WTC11 (cell line): ENCODE data around the gene ANKRD49. TPM values are rescaled to one million over a fixed set of nuclear protein-coding genes. Genes with fewer than 3 reads are reported as not detected.

Experiments
- ATAC-seq: fragments of 200-7000 bp; cut with Tn5 transposase; 2 replicates; pipeline ENCODE4 v1.10.0; 2021; ENCODE audit warnings: mild to moderate bottlenecking, moderate library complexity
- CTCF ChIA-PET: fragments of 300-600 bp; sonication (Branson Sonifier 250); formaldehyde crosslinking; loops from one replicate; lab custom pipeline; 2021; ENCODE audit warnings: antibody characterized with exemption; lab: Charles Lee
- POLR2A ChIA-PET: fragments of 350-600 bp; sonication (Branson Sonifier 250); formaldehyde crosslinking; loops from one replicate; lab custom pipeline; 2021; ENCODE audit warnings: antibody characterized with exemption; lab: Charles Lee
- DNase-seq: peaks from one replicate; pipeline ENCODE4 v3.0.0; 2021; ENCODE audit warnings: low spot score
- H3K27ac Mint-ChIP-seq: 2 replicates; pipeline ENCODE4 v1.8.0; 2021; ENCODE audit warnings: mixed read lengths
- H3K27me3 Mint-ChIP-seq: 2 replicates; pipeline ENCODE4 v1.8.0; 2021; ENCODE audit warnings: low read depth, mild to moderate bottlenecking, moderate library complexity, mixed read lengths
- H3K36me3 Mint-ChIP-seq: 2 replicates; pipeline ENCODE4 v1.8.0; 2021; ENCODE audit warnings: mixed read lengths
- H3K4me1 Mint-ChIP-seq: 2 replicates; pipeline ENCODE4 v1.8.0; 2022; ENCODE audit warnings: mixed read lengths
- H3K4me3 Mint-ChIP-seq: 2 replicates; pipeline ENCODE4 v1.8.0; 2021; ENCODE audit warnings: mild to moderate bottlenecking, moderate library complexity, mixed read lengths
- H3K9me3 Mint-ChIP-seq: 2 replicates; pipeline ENCODE4 v1.8.0; 2021; ENCODE audit warnings: mixed read lengths
- GTF2I ChIP-seq: fragments of 250-450 bp; sonication (Bioruptor Pico); conservative IDR thresholded peaks from 2 replicates; pipeline ENCODE4 v1.4.0; 2021; ENCODE audit warnings: mild to moderate bottlenecking
- KAT7 ChIP-seq: sonication (generic); formaldehyde crosslinking; IDR thresholded peaks from 2 replicates; pipeline ENCODE4 v1.8.1; 2023; ENCODE audit warnings: missing genetic modification reagents, mild to moderate bottlenecking, borderline replicate concordance
- SMAD3 ChIP-seq: sonication (generic); formaldehyde crosslinking; IDR thresholded peaks from 2 replicates; pipeline ENCODE4 v1.8.0; 2022; ENCODE audit warnings: missing genetic modification reagents, mild to moderate bottlenecking, borderline replicate concordance
- TP53 ChIP-seq: sonication (generic); formaldehyde crosslinking; IDR thresholded peaks from 2 replicates; pipeline ENCODE4 v1.8.1; 2023; ENCODE audit warnings: mild to moderate bottlenecking, missing genetic modification reagents
- ZNF219 ChIP-seq: sonication (generic); formaldehyde crosslinking; IDR thresholded peaks from 2 replicates; pipeline ENCODE4 v1.8.0; 2023; ENCODE audit warnings: missing genetic modification reagents, mild to moderate bottlenecking, borderline replicate concordance
- ZNF232 ChIP-seq: sonication (generic); formaldehyde crosslinking; IDR thresholded peaks from 2 replicates; pipeline ENCODE4 v1.8.0; 2022; ENCODE audit warnings: mild to moderate bottlenecking, missing genetic modification reagents
- ZNF263 ChIP-seq: sonication (generic); formaldehyde crosslinking; IDR thresholded peaks from 2 replicates; pipeline ENCODE4 v1.8.1; 2022; ENCODE audit warnings: low read depth, mild to moderate bottlenecking, moderate library complexity, missing genetic modification reagents
- total RNA-seq: library from RNA; stranded (reverse); gene quantifications from 3 replicates; pipeline ENCODE4 v1.2.3, GENCODE V29; 2021
- TF ChIP-seq, protein P1 (sequence below): sonication (generic); formaldehyde crosslinking; IDR thresholded peaks from 2 replicates; pipeline ENCODE4 v1.8.1; 2023; ENCODE audit warnings: mild to moderate bottlenecking, missing genetic modification reagents
- TF ChIP-seq, protein P2 (sequence below): sonication (generic); formaldehyde crosslinking; IDR thresholded peaks from 2 replicates; pipeline ENCODE4 v1.8.0; 2022; ENCODE audit warnings: missing genetic modification reagents
- TF ChIP-seq, protein P3 (sequence below): fragments of 250-450 bp; sonication (Bioruptor Pico); IDR thresholded peaks from 2 replicates; pipeline ENCODE4 v1.9.0; 2021; ENCODE audit warnings: moderate library complexity, mild to moderate bottlenecking, inconsistent platforms, borderline replicate concordance
- TF ChIP-seq, protein P4 (sequence below): sonication (generic); formaldehyde crosslinking; IDR thresholded peaks from 2 replicates; pipeline ENCODE4 v1.8.0; 2022; ENCODE audit warnings: mild to moderate bottlenecking, missing genetic modification reagents
- TF ChIP-seq, protein P5 (sequence below): sonication (generic); formaldehyde crosslinking; IDR thresholded peaks from 2 replicates; pipeline ENCODE4 v1.8.0; 2023; ENCODE audit warnings: mild to moderate bottlenecking, missing genetic modification reagents
- TF ChIP-seq, protein P6 (sequence below): sonication (generic); formaldehyde crosslinking; IDR thresholded peaks from 2 replicates; pipeline ENCODE4 v1.8.1; 2023; ENCODE audit warnings: mild to moderate bottlenecking, moderate library complexity, missing genetic modification reagents
- TF ChIP-seq, protein P7 (sequence below): sonication (generic); formaldehyde crosslinking; IDR thresholded peaks from 2 replicates; pipeline ENCODE4 v1.8.1; 2022; ENCODE audit warnings: low read depth, mild to moderate bottlenecking, moderate library complexity, missing genetic modification reagents, borderline replicate concordance
- TF ChIP-seq, protein P8 (sequence below): sonication (generic); formaldehyde crosslinking; IDR thresholded peaks from 2 replicates; pipeline ENCODE4 v1.8.0; 2023; ENCODE audit warnings: missing genetic modification reagents, mild to moderate bottlenecking, borderline replicate concordance

ANKRD49 gene
- total RNA-seq, 1 experiment from 2014 or later = 9.5 TPM

DNA sequence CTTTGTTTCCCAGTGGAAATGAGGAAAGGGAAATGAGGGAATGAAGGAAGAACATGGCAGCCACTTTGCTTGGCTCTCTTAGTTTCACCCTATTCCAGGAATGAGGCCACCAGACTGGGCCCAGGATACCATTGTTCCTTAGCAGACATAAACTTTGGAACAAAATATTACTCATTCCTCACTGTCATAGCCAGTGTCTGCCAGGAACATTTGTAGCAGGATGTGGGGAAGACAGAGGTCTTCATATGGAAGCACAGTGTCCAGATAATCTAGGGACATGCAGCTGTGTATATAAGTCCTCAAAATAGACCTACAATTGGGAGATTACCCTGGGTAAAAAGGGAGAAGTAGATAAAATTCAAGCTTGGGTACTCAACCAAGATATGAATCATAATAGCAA, 34.8 kb downstream of the ANKRD49 start (continued):
- no peak for TF ChIP-seq KAT7 (CRISPR knock-in tag)
- TF ChIP-seq, protein P1, sequence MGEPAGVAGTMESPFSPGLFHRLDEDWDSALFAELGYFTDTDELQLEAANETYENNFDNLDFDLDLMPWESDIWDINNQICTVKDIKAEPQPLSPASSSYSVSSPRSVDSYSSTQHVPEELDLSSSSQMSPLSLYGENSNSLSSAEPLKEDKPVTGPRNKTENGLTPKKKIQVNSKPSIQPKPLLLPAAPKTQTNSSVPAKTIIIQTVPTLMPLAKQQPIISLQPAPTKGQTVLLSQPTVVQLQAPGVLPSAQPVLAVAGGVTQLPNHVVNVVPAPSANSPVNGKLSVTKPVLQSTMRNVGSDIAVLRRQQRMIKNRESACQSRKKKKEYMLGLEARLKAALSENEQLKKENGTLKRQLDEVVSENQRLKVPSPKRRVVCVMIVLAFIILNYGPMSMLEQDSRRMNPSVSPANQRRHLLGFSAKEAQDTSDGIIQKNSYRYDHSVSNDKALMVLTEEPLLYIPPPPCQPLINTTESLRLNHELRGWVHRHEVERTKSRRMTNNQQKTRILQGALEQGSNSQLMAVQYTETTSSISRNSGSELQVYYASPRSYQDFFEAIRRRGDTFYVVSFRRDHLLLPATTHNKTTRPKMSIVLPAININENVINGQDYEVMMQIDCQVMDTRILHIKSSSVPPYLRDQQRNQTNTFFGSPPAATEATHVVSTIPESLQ = no peak
- no peak for TF ChIP-seq ZNF263 (CRISPR knock-in tag)
- TF ChIP-seq, protein P2, sequence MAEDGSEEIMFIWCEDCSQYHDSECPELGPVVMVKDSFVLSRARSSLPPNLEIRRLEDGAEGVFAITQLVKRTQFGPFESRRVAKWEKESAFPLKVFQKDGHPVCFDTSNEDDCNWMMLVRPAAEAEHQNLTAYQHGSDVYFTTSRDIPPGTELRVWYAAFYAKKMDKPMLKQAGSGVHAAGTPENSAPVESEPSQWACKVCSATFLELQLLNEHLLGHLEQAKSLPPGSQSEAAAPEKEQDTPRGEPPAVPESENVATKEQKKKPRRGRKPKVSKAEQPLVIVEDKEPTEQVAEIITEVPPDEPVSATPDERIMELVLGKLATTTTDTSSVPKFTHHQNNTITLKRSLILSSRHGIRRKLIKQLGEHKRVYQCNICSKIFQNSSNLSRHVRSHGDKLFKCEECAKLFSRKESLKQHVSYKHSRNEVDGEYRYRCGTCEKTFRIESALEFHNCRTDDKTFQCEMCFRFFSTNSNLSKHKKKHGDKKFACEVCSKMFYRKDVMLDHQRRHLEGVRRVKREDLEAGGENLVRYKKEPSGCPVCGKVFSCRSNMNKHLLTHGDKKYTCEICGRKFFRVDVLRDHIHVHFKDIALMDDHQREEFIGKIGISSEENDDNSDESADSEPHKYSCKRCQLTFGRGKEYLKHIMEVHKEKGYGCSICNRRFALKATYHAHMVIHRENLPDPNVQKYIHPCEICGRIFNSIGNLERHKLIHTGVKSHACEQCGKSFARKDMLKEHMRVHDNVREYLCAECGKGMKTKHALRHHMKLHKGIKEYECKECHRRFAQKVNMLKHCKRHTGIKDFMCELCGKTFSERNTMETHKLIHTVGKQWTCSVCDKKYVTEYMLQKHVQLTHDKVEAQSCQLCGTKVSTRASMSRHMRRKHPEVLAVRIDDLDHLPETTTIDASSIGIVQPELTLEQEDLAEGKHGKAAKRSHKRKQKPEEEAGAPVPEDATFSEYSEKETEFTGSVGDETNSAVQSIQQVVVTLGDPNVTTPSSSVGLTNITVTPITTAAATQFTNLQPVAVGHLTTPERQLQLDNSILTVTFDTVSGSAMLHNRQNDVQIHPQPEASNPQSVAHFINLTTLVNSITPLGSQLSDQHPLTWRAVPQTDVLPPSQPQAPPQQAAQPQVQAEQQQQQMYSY (CRISPR knock-in tag) = no peak
- TF ChIP-seq, protein P3, sequence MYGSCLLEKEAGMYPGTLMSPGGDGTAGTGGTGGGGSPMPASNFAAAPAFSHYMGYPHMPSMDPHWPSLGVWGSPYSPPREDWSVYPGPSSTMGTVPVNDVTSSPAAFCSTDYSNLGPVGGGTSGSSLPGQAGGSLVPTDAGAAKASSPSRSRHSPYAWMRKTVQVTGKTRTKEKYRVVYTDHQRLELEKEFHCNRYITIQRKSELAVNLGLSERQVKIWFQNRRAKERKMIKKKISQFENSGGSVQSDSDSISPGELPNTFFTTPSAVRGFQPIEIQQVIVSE (CRISPR knock-in tag) = no peak
- TF ChIP-seq TP53 (CRISPR knock-in tag) = no peak
- TF ChIP-seq, protein P4, sequence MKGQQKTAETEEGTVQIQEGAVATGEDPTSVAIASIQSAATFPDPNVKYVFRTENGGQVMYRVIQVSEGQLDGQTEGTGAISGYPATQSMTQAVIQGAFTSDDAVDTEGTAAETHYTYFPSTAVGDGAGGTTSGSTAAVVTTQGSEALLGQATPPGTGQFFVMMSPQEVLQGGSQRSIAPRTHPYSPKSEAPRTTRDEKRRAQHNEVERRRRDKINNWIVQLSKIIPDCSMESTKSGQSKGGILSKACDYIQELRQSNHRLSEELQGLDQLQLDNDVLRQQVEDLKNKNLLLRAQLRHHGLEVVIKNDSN (CRISPR knock-in tag) = no peak
- TF ChIP-seq, all 79 proteins: peak for 0

DNA sequence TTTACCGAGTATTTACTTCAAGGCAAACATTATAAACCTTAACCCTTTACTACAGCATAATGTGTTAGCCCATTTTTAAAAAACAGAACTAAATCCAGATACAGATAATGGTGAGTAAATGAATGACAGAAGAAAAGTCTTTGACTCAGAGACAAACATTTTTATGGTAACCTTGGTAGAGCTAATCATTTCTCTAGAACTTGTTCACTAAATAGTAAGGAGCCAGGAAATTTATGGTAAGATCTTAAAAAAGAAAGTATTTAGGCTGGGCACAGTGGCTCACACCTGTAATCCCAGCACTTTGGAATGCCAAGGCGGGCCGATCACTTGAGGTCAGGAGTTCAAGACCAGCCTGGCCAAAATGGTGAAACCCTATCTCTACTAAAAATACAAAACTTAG, 38.4 kb downstream of the ANKRD49 start:
- Mint-ChIP-seq H3K27ac (no peak overlapping the region), H3K9me3 (no peaks in the 10 kb centered on the region), H3K4me1 (no peaks in the 10 kb centered on the region), H3K36me3 (no peaks in the 10 kb centered on the region), H3K27me3 (peaks cover 6% of the 10 kb centered on the region), H3K4me3 (no peak overlapping the region)
- POLR2A ChIA-PET = no interaction called here
- ATAC-seq (no peak), DNase-seq (no peak)
- CTCF ChIA-PET = no interaction called here
- TF ChIP-seq, protein P5, sequence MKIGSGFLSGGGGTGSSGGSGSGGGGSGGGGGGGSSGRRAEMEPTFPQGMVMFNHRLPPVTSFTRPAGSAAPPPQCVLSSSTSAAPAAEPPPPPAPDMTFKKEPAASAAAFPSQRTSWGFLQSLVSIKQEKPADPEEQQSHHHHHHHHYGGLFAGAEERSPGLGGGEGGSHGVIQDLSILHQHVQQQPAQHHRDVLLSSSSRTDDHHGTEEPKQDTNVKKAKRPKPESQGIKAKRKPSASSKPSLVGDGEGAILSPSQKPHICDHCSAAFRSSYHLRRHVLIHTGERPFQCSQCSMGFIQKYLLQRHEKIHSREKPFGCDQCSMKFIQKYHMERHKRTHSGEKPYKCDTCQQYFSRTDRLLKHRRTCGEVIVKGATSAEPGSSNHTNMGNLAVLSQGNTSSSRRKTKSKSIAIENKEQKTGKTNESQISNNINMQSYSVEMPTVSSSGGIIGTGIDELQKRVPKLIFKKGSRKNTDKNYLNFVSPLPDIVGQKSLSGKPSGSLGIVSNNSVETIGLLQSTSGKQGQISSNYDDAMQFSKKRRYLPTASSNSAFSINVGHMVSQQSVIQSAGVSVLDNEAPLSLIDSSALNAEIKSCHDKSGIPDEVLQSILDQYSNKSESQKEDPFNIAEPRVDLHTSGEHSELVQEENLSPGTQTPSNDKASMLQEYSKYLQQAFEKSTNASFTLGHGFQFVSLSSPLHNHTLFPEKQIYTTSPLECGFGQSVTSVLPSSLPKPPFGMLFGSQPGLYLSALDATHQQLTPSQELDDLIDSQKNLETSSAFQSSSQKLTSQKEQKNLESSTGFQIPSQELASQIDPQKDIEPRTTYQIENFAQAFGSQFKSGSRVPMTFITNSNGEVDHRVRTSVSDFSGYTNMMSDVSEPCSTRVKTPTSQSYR (CRISPR knock-in tag) = no peak
- no peak for TF ChIP-seq GTF2I (CRISPR knock-in tag)
- TF ChIP-seq, protein P1 = no peak
- TF ChIP-seq ZNF232 (CRISPR knock-in tag) = no peak
- TF ChIP-seq, protein P6, sequence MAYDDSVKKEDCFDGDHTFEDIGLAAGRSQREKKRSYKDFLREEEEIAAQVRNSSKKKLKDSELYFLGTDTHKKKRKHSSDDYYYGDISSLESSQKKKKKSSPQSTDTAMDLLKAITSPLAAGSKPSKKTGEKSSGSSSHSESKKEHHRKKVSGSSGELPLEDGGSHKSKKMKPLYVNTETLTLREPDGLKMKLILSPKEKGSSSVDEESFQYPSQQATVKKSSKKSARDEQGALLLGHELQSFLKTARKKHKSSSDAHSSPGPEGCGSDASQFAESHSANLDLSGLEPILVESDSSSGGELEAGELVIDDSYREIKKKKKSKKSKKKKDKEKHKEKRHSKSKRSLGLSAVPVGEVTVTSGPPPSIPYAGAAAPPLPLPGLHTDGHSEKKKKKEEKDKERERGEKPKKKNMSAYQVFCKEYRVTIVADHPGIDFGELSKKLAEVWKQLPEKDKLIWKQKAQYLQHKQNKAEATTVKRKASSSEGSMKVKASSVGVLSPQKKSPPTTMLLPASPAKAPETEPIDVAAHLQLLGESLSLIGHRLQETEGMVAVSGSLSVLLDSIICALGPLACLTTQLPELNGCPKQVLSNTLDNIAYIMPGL (CRISPR knock-in tag) = no peak
- no peak for TF ChIP-seq ZNF219 (CRISPR knock-in tag)
- TF ChIP-seq SMAD3 (CRISPR knock-in tag) = no peak
- TF ChIP-seq, protein P7, sequence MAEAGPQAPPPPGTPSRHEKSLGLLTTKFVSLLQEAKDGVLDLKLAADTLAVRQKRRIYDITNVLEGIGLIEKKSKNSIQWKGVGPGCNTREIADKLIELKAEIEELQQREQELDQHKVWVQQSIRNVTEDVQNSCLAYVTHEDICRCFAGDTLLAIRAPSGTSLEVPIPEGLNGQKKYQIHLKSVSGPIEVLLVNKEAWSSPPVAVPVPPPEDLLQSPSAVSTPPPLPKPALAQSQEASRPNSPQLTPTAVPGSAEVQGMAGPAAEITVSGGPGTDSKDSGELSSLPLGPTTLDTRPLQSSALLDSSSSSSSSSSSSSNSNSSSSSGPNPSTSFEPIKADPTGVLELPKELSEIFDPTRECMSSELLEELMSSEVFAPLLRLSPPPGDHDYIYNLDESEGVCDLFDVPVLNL (CRISPR knock-in tag) = no peak
- TF ChIP-seq, protein P8, sequence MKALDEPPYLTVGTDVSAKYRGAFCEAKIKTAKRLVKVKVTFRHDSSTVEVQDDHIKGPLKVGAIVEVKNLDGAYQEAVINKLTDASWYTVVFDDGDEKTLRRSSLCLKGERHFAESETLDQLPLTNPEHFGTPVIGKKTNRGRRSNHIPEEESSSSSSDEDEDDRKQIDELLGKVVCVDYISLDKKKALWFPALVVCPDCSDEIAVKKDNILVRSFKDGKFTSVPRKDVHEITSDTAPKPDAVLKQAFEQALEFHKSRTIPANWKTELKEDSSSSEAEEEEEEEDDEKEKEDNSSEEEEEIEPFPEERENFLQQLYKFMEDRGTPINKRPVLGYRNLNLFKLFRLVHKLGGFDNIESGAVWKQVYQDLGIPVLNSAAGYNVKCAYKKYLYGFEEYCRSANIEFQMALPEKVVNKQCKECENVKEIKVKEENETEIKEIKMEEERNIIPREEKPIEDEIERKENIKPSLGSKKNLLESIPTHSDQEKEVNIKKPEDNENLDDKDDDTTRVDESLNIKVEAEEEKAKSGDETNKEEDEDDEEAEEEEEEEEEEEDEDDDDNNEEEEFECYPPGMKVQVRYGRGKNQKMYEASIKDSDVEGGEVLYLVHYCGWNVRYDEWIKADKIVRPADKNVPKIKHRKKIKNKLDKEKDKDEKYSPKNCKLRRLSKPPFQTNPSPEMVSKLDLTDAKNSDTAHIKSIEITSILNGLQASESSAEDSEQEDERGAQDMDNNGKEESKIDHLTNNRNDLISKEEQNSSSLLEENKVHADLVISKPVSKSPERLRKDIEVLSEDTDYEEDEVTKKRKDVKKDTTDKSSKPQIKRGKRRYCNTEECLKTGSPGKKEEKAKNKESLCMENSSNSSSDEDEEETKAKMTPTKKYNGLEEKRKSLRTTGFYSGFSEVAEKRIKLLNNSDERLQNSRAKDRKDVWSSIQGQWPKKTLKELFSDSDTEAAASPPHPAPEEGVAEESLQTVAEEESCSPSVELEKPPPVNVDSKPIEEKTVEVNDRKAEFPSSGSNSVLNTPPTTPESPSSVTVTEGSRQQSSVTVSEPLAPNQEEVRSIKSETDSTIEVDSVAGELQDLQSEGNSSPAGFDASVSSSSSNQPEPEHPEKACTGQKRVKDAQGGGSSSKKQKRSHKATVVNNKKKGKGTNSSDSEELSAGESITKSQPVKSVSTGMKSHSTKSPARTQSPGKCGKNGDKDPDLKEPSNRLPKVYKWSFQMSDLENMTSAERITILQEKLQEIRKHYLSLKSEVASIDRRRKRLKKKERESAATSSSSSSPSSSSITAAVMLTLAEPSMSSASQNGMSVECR (CRISPR knock-in tag) = no peak
